GM12878 (cell line): ENCODE measurements around the gene SSH3. TPM values are rescaled to one million over a fixed set of nuclear protein-coding genes. Genes with fewer than 3 reads are reported as not detected.

Experiments
- BRCA1 ChIP-seq: IDR thresholded peaks from 2 replicates; pipeline ENCODE4 v1.6.1; 2011; ENCODE audit warnings: low read depth, low read length, improper control_type of control experiment
- CBX5 ChIP-seq: sonication (generic); IDR thresholded peaks from 2 replicates; pipeline ENCODE4 v1.6.1; 2016; ENCODE audit warnings: low read depth, moderate library complexity, mild to moderate bottlenecking, inconsistent platforms
- EGR1 ChIP-seq, 2 experiments: IDR thresholded peaks; 1 replicate in 1 of 2; 2 replicates in 1 of 2; pipeline ENCODE4 v1.6.1; 2011 to 2012; ENCODE audit warnings: low read depth in 2 of 2, low read length in 2 of 2, borderline replicate concordance in 1 of 2, mild to moderate bottlenecking in 1 of 2, moderate library complexity in 1 of 2
- FOXK2 ChIP-seq: fragments of 450-650 bp; IDR thresholded peaks from 2 replicates; pipeline ENCODE4 v1.6.1; 2017; ENCODE audit warnings: mild to moderate bottlenecking, moderate library complexity
- HSF1 ChIP-seq: fragments of 150-350 bp; IDR thresholded peaks from 2 replicates; pipeline ENCODE4 v1.6.1; 2014; ENCODE audit warnings: mild to moderate bottlenecking, low read depth, low read length
- NR2F1 ChIP-seq: fragments of 450-650 bp; conservative IDR thresholded peaks from 2 replicates; pipeline ENCODE4 v1.6.1; 2017; ENCODE audit warnings: mild to moderate bottlenecking
- PKNOX1 ChIP-seq: fragments of 450-650 bp; IDR thresholded peaks from 2 replicates; pipeline ENCODE4 v1.6.1; 2016; ENCODE audit warnings: mild to moderate bottlenecking
- REST ChIP-seq: IDR thresholded peaks from 2 replicates; pipeline ENCODE4 v1.6.1; 2012; ENCODE audit warnings: mild to moderate bottlenecking, low read depth, low read length
- ZNF592 ChIP-seq: fragments of 450-650 bp; IDR thresholded peaks from 2 replicates; pipeline ENCODE4 v1.6.1; 2017; ENCODE audit warnings: mild to moderate bottlenecking, moderate library complexity
- ZNF687 ChIP-seq: fragments of 450-650 bp; IDR thresholded peaks from 2 replicates; pipeline ENCODE4 v1.6.1; 2017; ENCODE audit warnings: mild to moderate bottlenecking, moderate library complexity
- polyA plus RNA-seq, 11 experiments: library from polyadenylated mRNA; depleted of rRNA in 4 of 11; unstranded in 6 of 11; stranded (reverse) in 5 of 11; fragments of >200 nt; fragmentation: Nextera tagmentation in 4 of 11; fragmentation: Illumina TruSeq in 1 of 11; extraction: Ambion mirVana in 4 of 11; extraction: Trizol in 1 of 11; gene quantifications; 1 replicate in 1 of 11; 2 replicates in 10 of 11; pipeline versions ENCODE4 v1.2.1 to v1.2.3, GENCODE V29; 2011 to 2016; ENCODE audit warnings: inconsistent platforms in 2 of 11, missing spikeins in 2 of 11, low read depth in 1 of 11
- total RNA-seq, 4 experiments: library from RNA; depleted of rRNA in 3 of 4; stranded (reverse); fragments of >200 nt in 3 of 4; fragmentation: Illumina TruSeq in 1 of 4; extraction: Trizol in 1 of 4; gene quantifications; 2 replicates each; pipeline versions ENCODE4 v1.2.1 to v1.2.3, GENCODE V29; 2013 to 2021
- TF ChIP-seq, protein P1 (sequence below): IDR thresholded peaks from 2 replicates; pipeline ENCODE4 v1.6.1; 2012; ENCODE audit warnings: low read depth, low read length, improper control_type of control experiment

Gene SSH3
- total and polyA plus RNA-seq, 10 of the 15 experiments (the other 5 are each of a cell fraction or from before 2014, with no cell fraction given): 0.05 to 0.83 (median 0.28) TPM; not detected in 3

DNA sequence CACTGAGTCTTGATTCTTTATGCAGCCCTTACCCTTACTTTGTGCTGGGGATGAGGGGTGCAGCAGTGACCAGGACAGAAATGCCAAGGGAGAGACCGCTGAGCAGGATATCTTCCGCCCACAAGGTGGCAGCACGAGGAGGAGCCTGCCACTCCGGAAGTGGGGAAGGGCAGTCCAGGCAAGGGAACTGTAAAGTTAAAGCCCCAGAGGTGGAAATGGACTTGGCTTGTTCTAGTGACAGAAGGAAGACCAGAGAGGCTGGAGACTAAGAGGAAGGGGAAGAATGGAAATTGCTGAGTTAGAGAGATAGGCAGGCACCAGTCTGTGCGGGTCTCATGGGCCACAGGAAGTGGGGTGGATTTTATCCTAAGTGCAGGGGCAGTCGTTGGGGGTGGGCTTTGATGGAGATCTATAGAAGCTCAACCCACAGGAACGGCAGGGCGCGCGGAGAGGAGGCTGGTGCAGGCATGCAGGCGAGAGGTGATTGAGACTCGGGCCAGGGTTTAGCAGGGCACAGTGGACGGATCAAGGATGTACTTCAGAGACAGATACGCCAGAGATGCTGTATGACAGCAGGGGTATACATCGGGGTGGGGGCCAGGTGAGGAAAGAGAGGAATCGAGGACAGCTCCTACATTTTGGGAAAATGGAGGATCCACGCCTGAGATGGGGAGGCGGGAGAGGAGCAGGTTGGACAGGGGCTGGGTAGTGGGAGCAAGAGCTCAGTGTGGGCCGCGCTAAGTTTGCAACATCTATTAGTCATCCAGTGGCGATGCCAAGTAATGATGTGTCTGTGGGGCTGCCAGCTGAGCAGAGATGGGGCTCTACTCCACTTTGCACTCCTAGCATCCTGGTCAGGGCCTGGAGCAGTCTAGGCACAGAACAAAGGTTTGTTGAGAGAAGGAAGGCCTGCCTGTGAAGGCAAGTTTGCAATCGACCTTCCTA, 40.3 kb upstream of the SSH3 start (continued):
- TF ChIP-seq ZNF687 (no peak), REST (no peak), ZNF592 (no peak), CBX5 (no peak), NR2F1 (peak; percentile 39; the same call in 1 of the 2 replicates), FOXK2 (no peak), EGR1 (IDR thresholded peaks at IDR 0.05; ENCODE audit: borderline replicate concordance in 1 of 2, low read depth in 2 of 2, low read length in 2 of 2) (no peak), HSF1 (no peak), PKNOX1 (peak; percentile 65), BRCA1 (no peak)
- TF ChIP-seq, protein P1, sequence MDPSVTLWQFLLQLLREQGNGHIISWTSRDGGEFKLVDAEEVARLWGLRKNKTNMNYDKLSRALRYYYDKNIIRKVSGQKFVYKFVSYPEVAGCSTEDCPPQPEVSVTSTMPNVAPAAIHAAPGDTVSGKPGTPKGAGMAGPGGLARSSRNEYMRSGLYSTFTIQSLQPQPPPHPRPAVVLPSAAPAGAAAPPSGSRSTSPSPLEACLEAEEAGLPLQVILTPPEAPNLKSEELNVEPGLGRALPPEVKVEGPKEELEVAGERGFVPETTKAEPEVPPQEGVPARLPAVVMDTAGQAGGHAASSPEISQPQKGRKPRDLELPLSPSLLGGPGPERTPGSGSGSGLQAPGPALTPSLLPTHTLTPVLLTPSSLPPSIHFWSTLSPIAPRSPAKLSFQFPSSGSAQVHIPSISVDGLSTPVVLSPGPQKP: peak; percentile 97
